Chondrocyte (in vitro differentiated cells): Measurements from ENCODE around the gene BZW2. TPM values are rescaled to one million over a fixed set of nuclear protein-coding genes. Genes with fewer than 3 reads are reported as not detected.

Source experiments
- DNase-seq: peaks from one replicate; pipeline ENCODE4 v3.0.0; 2021; ENCODE audit warnings: mixed read lengths, low spot score
- H3K27ac Mint-ChIP-seq: one replicate; pipeline ENCODE4 v1.8.0; 2021; ENCODE audit warnings: mild to moderate bottlenecking, moderate library complexity, mixed read lengths; ENCODE audit not compliant: unreplicated experiment
- H3K27me3 Mint-ChIP-seq: 2 replicates; pipeline ENCODE4 v1.8.0; 2021; ENCODE audit warnings: low read depth, mixed read lengths
- H3K36me3 Mint-ChIP-seq: 2 replicates; pipeline ENCODE4 v1.8.0; 2021; ENCODE audit warnings: low read depth, mixed read lengths
- H3K4me1 Mint-ChIP-seq: 2 replicates; pipeline ENCODE4 v1.8.0; 2021; ENCODE audit warnings: low read depth, mild to moderate bottlenecking, mixed read lengths
- H3K4me3 Mint-ChIP-seq: one replicate; pipeline ENCODE4 v1.8.0; 2021; ENCODE audit warnings: mild to moderate bottlenecking, moderate library complexity, mixed read lengths; ENCODE audit not compliant: unreplicated experiment
- H3K9me3 Mint-ChIP-seq: 2 replicates; pipeline ENCODE4 v1.8.0; 2021; ENCODE audit warnings: low read depth, mixed read lengths
- CTCF ChIP-seq: fragments of 200-600 bp; sonication (generic); IDR thresholded peaks from 2 replicates; pipeline ENCODE4 v1.5.0; 2021; ENCODE audit warnings: antibody characterized with exemption, mild to moderate bottlenecking, moderate library complexity
- total RNA-seq: library from RNA; stranded (reverse); gene quantifications from 3 replicates; pipeline ENCODE4 v1.2.1, GENCODE V29; 2021

Gene BZW2
- total RNA-seq, 1 donor from 2014 or later: 44.8 TPM

GRCh38 chr7:16726189-16726588 is 80.2 kb downstream of the BZW2 start:
- no peak for TF ChIP-seq CTCF
- Mint-ChIP-seq H3K27ac (no peak overlapping the region), H3K27me3 (no peaks in the 10 kb centered on the region), H3K9me3 (no peaks in the 10 kb centered on the region), H3K4me3 (no peak overlapping the region), H3K36me3 (no peaks in the 10 kb centered on the region), H3K4me1 (peaks cover 11% of the 10 kb centered on the region)
- DNase-seq: no peak

GRCh38 chr7:16727736-16728135 is 81.8 kb downstream of the BZW2 start:
- H3K4me1 Mint-ChIP-seq: peaks cover 9% of the 10 kb centered on the region
- no peaks in the 10 kb centered on the region for H3K27me3 Mint-ChIP-seq
- H3K9me3 Mint-ChIP-seq: no peaks in the 10 kb centered on the region
- no peak overlapping the region for H3K27ac Mint-ChIP-seq
- H3K4me3 Mint-ChIP-seq: no peak overlapping the region
- no peak for TF ChIP-seq CTCF
- DNase-seq: no peak
- no peaks in the 10 kb centered on the region for H3K36me3 Mint-ChIP-seq

- Mint-ChIP-seq H3K4me1 (peaks cover 4% of the 10 kb centered on the region), H3K27ac (no peak overlapping the region), H3K27me3 (no peaks in the 10 kb centered on the region), H3K36me3 (no peaks in the 10 kb centered on the region), H3K4me3 (no peak overlapping the region), H3K9me3 (no peaks in the 10 kb centered on the region)
- DNase-seq: no peak
- TF ChIP-seq CTCF: no peak
Observed at GRCh38 chr7:16728811-16729210, 82.8 kb downstream of the BZW2 start.

- no peak for DNase-seq
- no peaks in the 10 kb centered on the region for H3K4me1 Mint-ChIP-seq
- no peaks in the 10 kb centered on the region for H3K36me3 Mint-ChIP-seq
- H3K27ac Mint-ChIP-seq: no peak overlapping the region
- TF ChIP-seq CTCF: no peak
- H3K9me3 Mint-ChIP-seq: no peaks in the 10 kb centered on the region
- no peaks in the 10 kb centered on the region for H3K27me3 Mint-ChIP-seq
- no peak overlapping the region for H3K4me3 Mint-ChIP-seq
Observed at GRCh38 chr7:16729541-16729940, 83.6 kb downstream of the BZW2 start.

GRCh38 chr7:16730937-16731336 is 85.0 kb downstream of the BZW2 start:
- no peak for TF ChIP-seq CTCF
- no peaks in the 10 kb centered on the region for H3K4me1 Mint-ChIP-seq
- no peak overlapping the region for H3K27ac Mint-ChIP-seq
- no peaks in the 10 kb centered on the region for H3K9me3 Mint-ChIP-seq
- DNase-seq: no peak
- H3K27me3 Mint-ChIP-seq: no peaks in the 10 kb centered on the region
- no peaks in the 10 kb centered on the region for H3K36me3 Mint-ChIP-seq
- H3K4me3 Mint-ChIP-seq: no peak overlapping the region
